Measurements from ENCODE around the gene ARHGAP25.

The ARHGAP25 gene

DNA sequence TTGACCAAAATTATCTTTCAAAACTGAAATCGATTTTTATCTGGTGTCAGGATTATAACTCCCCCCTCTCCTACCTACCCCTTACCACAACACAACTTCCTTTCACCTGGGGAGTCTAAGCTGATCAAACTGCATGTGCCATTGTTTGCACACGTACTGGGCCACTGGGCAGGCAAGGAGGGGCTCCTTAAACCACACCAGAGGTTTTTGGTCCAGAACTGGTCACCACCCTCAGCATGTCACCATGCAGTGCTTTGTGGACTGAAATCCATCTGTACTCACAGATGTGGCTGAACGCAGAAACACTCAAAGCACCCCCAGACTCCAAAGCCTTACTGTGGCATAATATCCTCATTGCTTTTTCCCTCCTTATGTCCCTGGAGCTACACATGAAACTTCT is 13.9 kb upstream of the ARHGAP25 start:
- no peak for DNase-seq

- DNase-seq = no peak
Observed at GRCh38 chr2:68721482-68722101, 13.0 kb upstream of the ARHGAP25 start.

GRCh38 chr2:68722712-68723111 is 11.9 kb upstream of the ARHGAP25 start:
- no peak for DNase-seq

DNA sequence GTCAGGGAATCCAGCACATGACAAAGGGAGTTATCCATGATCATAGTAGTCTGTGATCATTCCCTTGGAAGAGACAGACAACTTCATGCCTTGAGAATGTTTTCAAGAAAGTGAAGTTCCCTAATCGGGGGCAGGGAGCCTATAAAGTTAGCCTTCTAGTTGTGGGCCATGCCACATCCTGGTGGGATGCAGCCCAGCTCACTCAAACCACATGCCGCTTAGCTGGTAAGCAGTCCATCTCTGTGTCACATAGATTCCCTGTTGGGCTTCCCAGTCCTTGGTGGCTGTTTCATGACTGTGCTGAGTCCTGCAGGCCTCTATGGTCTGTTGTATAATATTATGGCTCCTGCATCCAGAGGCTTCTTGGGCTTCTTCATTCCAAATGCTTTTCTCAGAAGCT is 11.4 kb upstream of the ARHGAP25 start:
- DNase-seq = no peak

DNA sequence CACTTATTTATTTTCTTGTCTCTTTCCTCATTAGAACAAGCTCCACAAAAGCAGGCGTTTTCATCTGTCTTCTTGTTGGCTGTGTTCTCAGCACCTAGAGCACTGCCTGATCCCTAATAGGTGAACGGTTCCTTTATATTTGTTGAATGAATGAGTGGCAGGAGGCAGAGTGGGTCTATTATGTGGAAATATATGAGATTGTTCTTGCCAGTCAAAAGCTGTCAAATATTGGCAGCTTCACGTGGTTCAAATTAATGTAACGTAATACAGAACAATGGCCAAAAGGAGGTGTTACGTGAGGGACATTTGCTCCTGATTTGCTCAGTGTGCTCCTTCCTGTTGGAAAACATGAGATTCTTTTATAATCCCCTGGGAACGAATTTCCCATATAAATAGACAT is 8.5 kb upstream of the ARHGAP25 start:
- no peak for DNase-seq

DNA sequence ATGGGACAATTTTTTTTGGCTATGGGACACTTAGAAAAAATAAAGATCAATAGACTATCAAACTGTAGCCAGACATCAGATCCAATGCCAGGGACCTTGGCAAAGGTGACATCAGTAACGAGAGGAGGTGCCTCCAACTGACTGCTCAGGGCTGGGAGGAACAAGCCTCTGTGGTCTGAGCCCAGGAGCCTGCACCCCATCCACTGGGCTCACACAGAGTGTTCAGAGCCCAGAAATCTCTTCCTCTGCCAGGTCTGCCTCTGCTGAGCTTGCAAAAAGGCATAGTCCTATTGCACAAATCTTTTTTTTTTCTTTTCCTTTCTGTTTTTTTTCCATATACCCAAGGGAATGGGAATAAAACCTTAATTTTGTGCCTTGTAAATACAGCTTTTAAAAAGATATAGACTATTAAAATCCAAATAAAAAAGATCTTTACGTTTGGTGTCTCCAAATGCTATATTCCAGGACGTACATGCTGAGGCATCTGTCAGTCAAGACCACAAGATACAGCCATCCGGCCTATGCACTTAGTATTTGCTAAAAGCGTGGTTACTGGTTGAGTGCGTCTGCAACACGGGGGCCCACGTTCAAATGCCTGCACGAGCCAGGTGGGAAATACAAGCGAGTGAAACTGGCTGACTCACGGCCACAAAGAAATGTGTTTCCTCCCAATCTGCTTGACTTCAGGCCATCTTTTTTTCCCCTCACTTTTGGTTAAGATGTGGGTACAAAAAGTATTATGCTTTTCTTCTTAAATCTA is 7.8 kb upstream of the ARHGAP25 start:
- DNase-seq = peak; percentile 88

DNA sequence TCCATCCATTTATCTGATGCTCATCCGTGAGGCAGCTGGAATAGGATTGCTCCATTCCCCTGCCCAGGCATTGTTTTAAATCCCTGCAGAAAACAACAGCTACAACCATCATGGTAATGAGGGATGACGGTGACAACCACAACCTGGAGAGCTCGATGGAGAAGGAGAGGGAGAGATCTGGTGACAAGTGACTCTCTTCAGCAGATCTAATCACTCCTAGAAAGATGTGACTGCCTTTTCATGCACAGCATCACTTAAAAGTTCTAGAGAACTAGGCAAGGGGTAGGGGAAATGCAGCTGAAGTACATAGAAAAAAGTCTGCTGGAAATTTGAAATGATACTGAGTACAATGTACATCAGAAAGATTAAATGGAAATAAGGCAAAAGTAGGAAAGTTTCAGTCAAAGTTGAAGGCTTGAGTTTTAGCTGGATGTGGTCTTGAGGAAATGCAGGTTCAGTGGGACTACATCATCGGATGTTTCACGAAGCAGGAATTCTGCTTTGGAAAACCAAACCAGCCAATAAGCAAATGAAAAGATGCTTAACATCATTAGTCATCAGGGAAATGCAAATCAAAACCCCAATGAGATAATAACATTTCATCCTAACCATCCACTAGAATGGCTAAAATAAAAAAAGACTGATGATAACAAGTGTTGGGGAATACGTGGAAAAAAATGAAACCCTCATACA is 6.8 kb upstream of the ARHGAP25 start:
- no peak for DNase-seq

DNA sequence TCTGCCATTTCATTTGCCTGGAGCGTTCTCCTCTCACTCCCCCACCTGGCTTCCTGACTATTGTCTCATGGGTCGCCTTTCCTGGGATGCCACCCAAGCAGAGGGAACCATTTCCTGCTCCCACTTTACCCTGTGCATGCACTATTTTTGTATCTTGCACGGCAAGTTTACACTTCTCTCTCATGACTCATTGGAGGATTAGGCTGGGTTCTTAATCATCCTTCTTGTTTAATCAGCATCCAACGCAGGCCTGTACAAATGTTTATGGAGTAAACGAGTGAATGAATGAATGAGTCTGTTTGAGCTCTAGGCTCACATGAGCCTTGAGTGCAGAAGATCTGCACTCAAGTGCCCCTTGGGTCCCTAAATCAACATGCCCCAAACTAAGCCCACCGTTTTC is 3.8 kb upstream of the ARHGAP25 start:
- DNase-seq = no peak

GRCh38 chr2:68732036-68732932 is 2.3 kb upstream of the ARHGAP25 start:
- no peak for DNase-seq

DNA sequence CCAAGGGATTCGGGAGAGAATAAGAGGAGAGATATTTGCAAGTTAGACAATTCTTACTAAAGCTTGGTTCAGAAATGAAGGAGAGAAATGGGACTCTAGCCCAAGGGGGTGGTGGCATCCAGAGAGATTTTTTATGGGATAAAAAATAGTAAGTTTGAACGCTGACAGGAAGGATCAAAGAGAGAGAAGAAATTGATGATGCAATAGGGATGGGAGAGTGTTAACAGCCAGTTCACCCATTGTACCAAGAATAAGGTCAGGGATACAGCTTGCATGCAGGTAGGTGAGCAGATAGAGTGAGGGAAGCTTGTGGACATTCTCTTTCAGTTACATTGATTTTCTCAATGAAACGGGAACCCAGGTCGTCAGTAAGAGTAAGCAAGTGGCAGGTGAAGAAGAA is 1.2 kb upstream of the ARHGAP25 start:
- no peak for DNase-seq

GRCh38 chr2:68734176-68734575 is 435 bp upstream of the ARHGAP25 start:
- peak; percentile 4 for DNase-seq

DNA sequence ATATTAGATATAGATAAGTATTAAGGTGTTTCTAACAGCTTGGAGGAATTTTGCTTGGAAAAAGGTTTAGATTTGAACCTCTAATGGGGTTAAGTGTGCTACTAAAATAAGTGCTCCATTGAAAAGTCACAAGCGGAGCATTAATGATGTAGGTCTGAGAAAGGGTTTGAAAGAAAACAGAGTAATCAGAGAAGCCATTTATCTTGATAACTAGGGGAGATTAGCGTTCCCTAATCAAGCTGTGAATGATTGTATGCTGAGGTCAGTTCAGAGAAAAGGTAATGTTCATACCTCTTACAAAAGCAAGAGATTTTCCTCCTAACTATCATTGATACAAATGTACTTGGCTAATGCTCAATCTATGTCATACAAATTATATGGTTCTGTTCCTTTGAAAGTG is 1.5 kb downstream of the ARHGAP25 start:
- DNase-seq = no peak

GRCh38 chr2:68737711-68738110 is 3.1 kb downstream of the ARHGAP25 start:
- DNase-seq = peak; percentile 54

GRCh38 chr2:68738906-68739594 is 4.4 kb downstream of the ARHGAP25 start:
- DNase-seq = peak; percentile 3

DNA sequence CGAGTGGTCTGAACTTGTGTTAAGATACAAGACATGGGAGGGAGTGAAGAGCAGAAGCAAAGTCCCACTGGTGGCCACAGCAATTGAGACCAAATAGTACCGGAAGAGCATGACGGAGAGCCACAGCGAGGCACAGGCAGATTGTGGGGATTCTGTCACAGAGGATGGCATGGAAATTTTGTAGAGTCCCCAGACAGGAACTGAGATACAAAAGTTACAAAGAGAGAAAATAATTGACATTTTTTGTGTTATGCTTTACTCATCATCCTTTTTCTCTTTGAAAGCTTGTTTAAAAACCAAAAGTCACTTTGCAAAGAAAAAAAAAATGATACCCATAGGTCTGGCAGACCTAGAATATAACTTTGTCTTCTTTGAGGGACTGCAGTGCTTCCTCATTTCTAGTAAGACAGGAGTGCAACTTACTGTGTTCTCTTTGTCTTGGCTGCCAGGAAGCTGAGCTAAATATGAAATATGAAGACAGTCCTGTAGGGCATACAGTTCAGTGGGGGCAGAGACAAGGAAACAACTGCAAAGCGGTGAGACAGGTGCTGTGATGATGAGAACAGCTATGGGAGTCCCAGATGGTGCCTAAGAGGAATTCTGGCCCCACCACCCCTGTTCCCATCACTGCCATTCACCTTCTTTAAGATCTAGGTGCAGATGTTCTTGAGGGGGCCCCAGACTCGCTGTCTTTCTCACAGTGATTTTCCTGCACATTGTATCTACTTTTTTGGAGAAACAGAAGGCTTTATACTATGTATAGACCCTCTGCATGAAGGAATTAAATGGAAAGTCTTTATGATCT is 5.2 kb downstream of the ARHGAP25 start:
- peak; percentile 15 for DNase-seq

GRCh38 chr2:68740400-68740914 is 5.8 kb downstream of the ARHGAP25 start:
- DNase-seq = peak; percentile 3

GRCh38 chr2:68741238-68741637 is 6.6 kb downstream of the ARHGAP25 start:
- DNase-seq = peak; percentile 26

DNA sequence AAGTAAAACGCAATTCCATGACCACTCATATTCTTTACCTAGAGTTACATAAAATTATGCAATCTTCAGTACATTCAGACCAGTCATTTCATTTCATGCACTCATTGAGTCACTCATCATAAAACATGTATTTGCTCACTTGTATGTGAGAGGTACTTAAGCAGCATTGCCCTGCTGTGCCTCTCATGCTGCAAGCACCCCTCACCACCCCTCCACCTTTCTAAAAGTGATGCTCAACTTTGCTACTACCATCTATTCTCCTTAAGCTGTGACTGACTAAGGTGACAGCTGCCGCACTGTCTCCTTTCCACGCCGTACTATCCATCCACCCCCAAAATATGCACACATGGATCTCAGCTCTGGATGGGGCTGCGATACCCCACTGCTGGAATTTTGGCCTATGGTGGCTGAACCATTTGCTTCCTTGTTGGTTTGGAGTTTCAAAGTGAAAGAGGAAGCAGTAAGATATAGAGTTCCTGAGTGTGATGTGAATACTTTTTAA is 7.2 kb downstream of the ARHGAP25 start:
- peak; percentile 28 for DNase-seq

GRCh38 chr2:68742626-68743415 is 8.2 kb downstream of the ARHGAP25 start:
- DNase-seq = peak; percentile 4

DNA sequence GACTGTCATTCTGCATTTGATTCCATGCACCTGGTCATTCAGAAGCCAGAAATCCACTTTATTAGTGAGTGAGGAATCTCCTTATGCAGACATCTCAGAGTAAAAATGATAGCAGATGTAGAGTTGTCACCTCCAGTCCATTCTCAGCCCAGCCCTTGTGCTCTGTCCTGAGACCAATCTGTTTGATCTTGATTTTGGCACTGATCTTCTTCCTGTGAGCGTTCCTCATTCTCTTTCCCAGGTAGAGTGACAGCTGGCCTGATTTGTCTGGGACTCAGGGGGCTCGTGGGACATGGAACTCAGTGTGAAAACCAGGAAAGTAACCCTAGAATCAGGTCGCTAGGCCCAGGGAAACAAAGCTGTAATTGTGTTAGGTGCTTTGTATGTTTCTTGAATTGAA is 8.9 kb downstream of the ARHGAP25 start:
- peak; percentile 1 for DNase-seq

Data from stimulated activated CD4-positive, alpha-beta T cell treated with anti-CD3 and anti-CD28 coated beads, Interleukin-4, amount 100 ng/mL, for 24 hours (primary cell).